CD4-positive, alpha-beta T cell (primary cell): ENCODE results near the gene HOGA1. TPM values are rescaled to one million over a fixed set of nuclear protein-coding genes. Genes with fewer than 3 reads are reported as not detected.
A peak's percentile ranks its signal among the peaks of the same experiment; 100 is the strongest.

Source experiments
- ATAC-seq: fragments of 200-7000 bp; cut with Tn5 transposase; one replicate; pipeline ENCODE4 v1.10.0; 2022; ENCODE audit warnings: mild to moderate bottlenecking; ENCODE audit not compliant: poor library complexity
- CTCF ChIA-PET: fragments of 350-600 bp; sonication (Branson Sonifier 250); formaldehyde crosslinking; loops from one replicate; lab custom pipeline; 2021; ENCODE audit warnings: antibody characterized with exemption, inconsistent platforms; lab: Charles Lee
- POLR2A ChIA-PET: fragments of 350-600 bp; sonication (Branson Sonifier 250); formaldehyde crosslinking; loops from one replicate; lab custom pipeline; 2021; ENCODE audit warnings: antibody characterized with exemption, inconsistent platforms; lab: Charles Lee
- DNase-seq, 14 experiments: peaks; one replicate each; pipeline ENCODE4 v3.0.0-alpha.2; 2013 to 2020; ENCODE audit warnings: mixed read lengths in 2 of 14
- H3K27ac ChIP-seq, 2 donors: one replicate each; pipeline versions ENCODE4 v1.5.1 to v1.7.0; 2013; ENCODE audit warnings: low read length in 2 of 2, low read depth in 1 of 2, mild to moderate bottlenecking in 1 of 2
- H3K27me3 ChIP-seq, 2 experiments: 1 replicate in 1 of 2; 2 replicates in 1 of 2; pipeline versions ENCODE4 v1.6.1 to v1.7.0; 2013; ENCODE audit warnings: low read length in 2 of 2, control low read depth in 1 of 2, mild to moderate bottlenecking in 1 of 2, moderate library complexity in 1 of 2; ENCODE audit not compliant: insufficient read depth in 2 of 2, control insufficient read depth in 1 of 2
- H3K36me3 ChIP-seq: one replicate; pipeline ENCODE4 v1.6.1; 2013; ENCODE audit warnings: low read length, control low read depth; ENCODE audit not compliant: insufficient read depth
- H3K4me1 ChIP-seq: one replicate; pipeline ENCODE4 v1.6.1; 2013; ENCODE audit warnings: low read length, control low read depth; ENCODE audit not compliant: insufficient read depth
- H3K4me3 ChIP-seq: one replicate; pipeline ENCODE4 v1.5.1; 2013; ENCODE audit warnings: mild to moderate bottlenecking, low read length, moderate library complexity
- H3K9me3 ChIP-seq, 2 experiments: 1 replicate in 1 of 2; 2 replicates in 1 of 2; pipeline versions ENCODE4 v1.6.1 to v1.7.0; 2013; ENCODE audit warnings: low read length in 2 of 2, mild to moderate bottlenecking in 2 of 2, control low read depth in 1 of 2, moderate library complexity in 1 of 2; ENCODE audit not compliant: control insufficient read depth in 1 of 2, insufficient read depth in 1 of 2
- H3K27ac Mint-ChIP-seq: one replicate; pipeline ENCODE4 v1.8.0; 2020; ENCODE audit warnings: mixed read lengths
- H3K27me3 Mint-ChIP-seq: one replicate; pipeline ENCODE4 v1.8.0; 2021; ENCODE audit warnings: mixed read lengths
- H3K36me3 Mint-ChIP-seq: one replicate; pipeline ENCODE4 v1.8.0; 2021; ENCODE audit warnings: low read depth, mixed read lengths
- H3K4me1 Mint-ChIP-seq: one replicate; pipeline ENCODE4 v1.8.0; 2021; ENCODE audit warnings: low read depth, mixed read lengths
- H3K4me3 Mint-ChIP-seq: one replicate; pipeline ENCODE4 v1.8.0; 2020; ENCODE audit warnings: mild to moderate bottlenecking, mixed read lengths
- H3K9me3 Mint-ChIP-seq: one replicate; pipeline ENCODE4 v1.8.0; 2020; ENCODE audit warnings: mixed read lengths
- CTCF ChIP-seq: fragments of 200-600 bp; IDR thresholded peaks from one replicate; pipeline ENCODE4 v1.8.0; 2022; ENCODE audit warnings: antibody characterized with exemption, mild to moderate bottlenecking
- intact Hi-C, 2 experiments: fragments of 100-400 bp; cut with DNase I in 1 of 2; cut with micrococcal nuclease in 1 of 2; formaldehyde crosslinking; loops; one replicate each; pipeline versions ENCODE4 v1.15.1 to v1.9.0; 2023 to 2025; cut with DNase I, micrococcal nuclease
- total RNA-seq, 174 experiments: library from RNA in 2 of 174; stranded (reverse) in 2 of 174; gene quantifications; one replicate each; pipeline ENCODE4 v1.2.3 and lab custom pipeline; 2021 to 2026

Gene HOGA1
- total RNA-seq, 2 experiments from 2014 or later = not detected

DNA sequence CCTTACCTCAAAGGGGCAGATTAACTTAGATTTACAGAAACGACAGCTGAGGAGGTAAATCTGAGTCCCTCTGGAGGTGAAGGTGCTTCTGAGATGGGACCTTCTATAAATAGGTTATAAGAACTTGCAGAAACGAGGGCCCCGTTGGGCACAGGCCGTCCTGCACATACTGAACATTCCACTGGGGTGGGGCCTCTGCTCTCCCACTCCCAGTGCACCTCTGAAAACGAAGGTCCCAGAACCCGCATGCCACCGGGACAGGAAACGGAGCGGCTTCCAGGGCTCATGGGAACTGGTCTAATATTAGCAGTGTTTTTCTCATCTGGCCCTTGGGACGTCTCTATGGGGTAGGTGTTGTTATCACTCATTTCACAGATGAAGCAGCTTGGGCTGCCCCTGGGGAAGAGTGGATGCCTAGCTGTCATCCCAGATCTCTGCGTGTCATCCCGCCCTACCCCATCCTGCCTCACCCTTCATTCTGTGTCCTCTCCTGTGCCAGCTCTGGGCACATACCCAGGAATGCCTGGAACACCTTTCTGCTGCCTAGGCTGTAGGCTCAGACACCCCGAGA is 24.9 kb downstream of the HOGA1 start:
- CTCF ChIA-PET = interaction anchor here (1.5 kb wide), 1 partner anchor 37 kb away, joined by 4 read pairs; no protein-coding TSS in a partner anchor
- H3K27ac Mint-ChIP-seq = no peak overlapping the region
- intact Hi-C loops = no loop called here

GRCh38 chr10:97611473-97611872 is 27.3 kb downstream of the HOGA1 start:
- ChIA-PET POLR2A (no interaction called here), CTCF (no interaction called here)
- intact Hi-C loops = no loop called here

More for the DNA sequence above, 24.9 kb downstream of the HOGA1 start:
- no peaks in the 10 kb centered on the region for H3K36me3 ChIP-seq
- Mint-ChIP-seq H3K4me3 (no peak overlapping the region), H3K9me3 (no peaks in the 10 kb centered on the region), H3K4me1 (no peaks in the 10 kb centered on the region), H3K27me3 (no peaks in the 10 kb centered on the region), H3K36me3 (no peaks in the 10 kb centered on the region)
- no peak overlapping the region for H3K4me3 ChIP-seq
- DNase-seq (no peak), ATAC-seq (no peak)
- H3K27me3 ChIP-seq = peaks cover 0 to 4% of the 10 kb centered on the region in 2 experiments
- no peaks in the 10 kb centered on the region for H3K9me3 ChIP-seq
- no peak overlapping the region for H3K27ac ChIP-seq
- TF ChIP-seq CTCF = no peak
- H3K4me1 ChIP-seq = no peaks in the 10 kb centered on the region
- POLR2A ChIA-PET = no interaction called here

DNA sequence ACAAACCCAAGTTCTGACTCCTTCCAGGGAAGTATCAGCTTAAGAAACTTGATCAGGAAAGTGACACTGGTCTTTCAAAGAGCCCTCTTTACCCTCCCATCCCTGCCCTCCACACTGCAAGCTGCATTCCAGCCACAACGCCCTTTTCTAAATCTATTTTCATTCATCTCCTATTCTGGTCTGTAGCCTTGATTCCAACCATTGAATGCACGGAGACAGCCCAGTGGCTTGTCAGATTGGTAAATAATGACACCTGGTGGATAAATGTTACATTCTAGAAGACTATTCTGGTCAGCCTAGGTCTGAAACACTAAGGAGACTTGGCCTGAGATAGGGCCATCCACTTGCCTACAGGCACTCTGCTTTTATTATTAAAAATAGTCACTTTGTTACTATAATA is 28.2 kb downstream of the HOGA1 start:
- no peak for ATAC-seq
- Mint-ChIP-seq H3K36me3 (no peaks in the 10 kb centered on the region), H3K4me3 (no peak overlapping the region), H3K27me3 (no peaks in the 10 kb centered on the region), H3K9me3 (no peaks in the 10 kb centered on the region), H3K4me1 (no peaks in the 10 kb centered on the region), H3K27ac (no peak overlapping the region)
- Histone ChIP-seq H3K36me3 (no peaks in the 10 kb centered on the region), H3K27me3 (no peaks in the 10 kb centered on the region), H3K4me1 (no peaks in the 10 kb centered on the region), H3K4me3 (no peak overlapping the region), H3K27ac (no peak overlapping the region), H3K9me3 (no peaks in the 10 kb centered on the region)
- TF ChIP-seq CTCF = no peak
- ChIA-PET CTCF (no interaction called here), POLR2A (no interaction called here)
- intact Hi-C loops = no loop called here
- DNase-seq = peak in 1 of 14 experiments; percentile 11

More at GRCh38 chr10:97611473-97611872, 27.3 kb downstream of the HOGA1 start:
- Histone ChIP-seq H3K27me3 (peaks cover 0 to 4% of the 10 kb centered on the region in 2 experiments), H3K4me3 (no peak overlapping the region), H3K27ac (no peak overlapping the region), H3K4me1 (no peaks in the 10 kb centered on the region), H3K9me3 (no peaks in the 10 kb centered on the region), H3K36me3 (no peaks in the 10 kb centered on the region)
- no peaks in the 10 kb centered on the region for H3K9me3 Mint-ChIP-seq
- DNase-seq (no peak), ATAC-seq (no peak)
- no peak for TF ChIP-seq CTCF
- no peak overlapping the region for H3K4me3 Mint-ChIP-seq
- no peaks in the 10 kb centered on the region for H3K36me3 Mint-ChIP-seq
- no peaks in the 10 kb centered on the region for H3K4me1 Mint-ChIP-seq
- H3K27me3 Mint-ChIP-seq = no peaks in the 10 kb centered on the region
- H3K27ac Mint-ChIP-seq = no peak overlapping the region
